AG04449 (cell line): ENCODE results near the gene CD6.

Experiments used
- CTCF ChIA-PET: fragments of 350-600 bp; formaldehyde crosslinking; extraction: SDS; loops from one replicate; lab custom pipeline; 2021; ENCODE audit warnings: antibody characterized with exemption; lab: Yijun Ruan, JAX
- POLR2A ChIA-PET: fragments of 400-600, 350-600 bp; formaldehyde crosslinking; extraction: SDS; loops from one replicate; lab custom pipeline; 2020; ENCODE audit warnings: antibody characterized with exemption, inconsistent platforms; lab: Yijun Ruan, JAX
- DNase-seq: peaks from one replicate; pipeline ENCODE4 v3.0.0-alpha.2; 2010; ENCODE audit warnings: low read depth, low spot score
- H3K4me3 ChIP-seq: 2 replicates; pipeline ENCODE4 v1.5.1; 2011; ENCODE audit warnings: low read depth, mild to moderate bottlenecking, control low read depth, low read length
- CTCF ChIP-seq: IDR thresholded peaks from one replicate; pipeline ENCODE4 v1.5.1; 2011; ENCODE audit warnings: mild to moderate bottlenecking, moderate library complexity, low read length, control low read depth, inconsistent platforms; ENCODE audit not compliant: insufficient read depth; ENCODE audit errors: missing control alignments

Gene CD6

DNA sequence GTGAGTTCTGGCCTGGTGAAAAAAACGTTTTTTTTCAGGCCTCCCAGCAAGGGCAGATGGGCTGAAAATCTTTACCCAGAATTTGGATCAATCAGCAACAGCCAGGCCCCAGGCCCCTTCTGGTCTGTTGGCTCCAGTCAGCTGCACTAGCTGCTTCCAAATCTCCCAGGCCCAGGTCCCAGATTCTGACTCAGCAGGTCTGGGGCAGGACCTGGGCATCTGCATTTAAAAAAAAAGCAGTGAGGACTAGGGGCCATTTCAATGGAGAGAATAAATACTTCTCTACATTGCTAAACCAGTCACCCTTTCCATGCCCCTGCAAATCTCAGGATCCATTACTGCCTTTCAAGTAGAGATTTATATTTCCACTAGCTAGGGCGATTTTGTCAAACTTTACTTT, 23.8 kb upstream of the CD6 start:
- no peak for DNase-seq
- POLR2A ChIA-PET, result no interaction called here
- CTCF ChIA-PET, result interaction anchor here (0.5 kb wide), 1 partner anchor 304 kb away, joined by 3 read pairs; no protein-coding TSS in a partner anchor
- H3K4me3 ChIP-seq, result no peak overlapping the region
- TF ChIP-seq CTCF, result no peak

GRCh38 chr11:60948250-60948649, 23.2 kb upstream of the CD6 start:
- no peak overlapping the region for H3K4me3 ChIP-seq
- ChIA-PET CTCF (interaction anchor here (1.2 to 2.9 kb wide), 2 partner anchors 21 to 172 kb away, joined by 3 to 11 read pairs; no protein-coding TSS in a partner anchor), POLR2A (no interaction called here)
- DNase-seq, result no peak
- no peak for TF ChIP-seq CTCF

GRCh38 chr11:60950024-60950423, 21.5 kb upstream of the CD6 start:
- ChIA-PET POLR2A (no interaction called here), CTCF (interaction anchor here (1.3 to 2.9 kb wide), 2 partner anchors 19 to 51 kb away, joined by 3 to 11 read pairs; no protein-coding TSS in a partner anchor)
- H3K4me3 ChIP-seq, result no peak overlapping the region
- DNase-seq, result no peak
- no peak for TF ChIP-seq CTCF

DNA sequence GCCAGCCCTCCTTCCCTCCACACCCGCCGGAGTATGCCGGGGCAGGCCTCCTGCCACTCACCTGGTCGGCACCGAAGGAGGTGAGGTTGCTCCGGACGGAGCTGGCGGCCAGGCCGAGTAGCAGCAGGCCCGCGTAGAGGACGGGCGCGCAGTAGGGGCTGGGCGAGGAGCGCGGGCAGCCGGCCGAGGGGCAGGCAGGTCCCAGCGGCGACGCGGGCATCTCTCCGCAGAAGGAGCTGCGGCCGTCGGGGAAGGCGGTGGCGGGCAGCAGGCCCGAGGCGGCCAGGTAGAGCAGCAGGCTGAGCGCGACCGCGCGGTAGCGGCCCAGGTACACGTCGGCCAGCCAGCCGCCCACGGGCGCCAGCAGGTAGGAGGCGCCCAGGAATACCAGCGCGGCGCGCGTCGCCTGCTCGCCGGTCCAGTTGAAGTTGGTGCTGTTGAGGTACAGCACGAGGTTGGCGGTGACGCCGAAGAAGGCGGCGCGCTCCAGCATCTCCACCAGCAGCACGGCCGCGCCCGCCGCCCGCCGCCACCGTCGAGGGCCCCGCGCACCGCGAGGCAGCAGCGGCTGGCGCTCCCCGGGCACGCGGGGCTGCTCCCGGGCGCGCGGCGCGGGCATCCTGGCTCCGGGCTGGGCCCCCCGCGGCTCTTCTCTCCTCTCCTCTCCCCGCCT, 20.4 kb upstream of the CD6 start:
- POLR2A ChIA-PET, result no interaction called here
- TF ChIP-seq CTCF, result no peak
- no peak for DNase-seq
- peak overlapping the region; percentile 48; the same call in 1 of the 2 replicates for H3K4me3 ChIP-seq
- CTCF ChIA-PET, result interaction anchor here (2.9 kb wide), 1 partner anchor 18 kb away, joined by 11 read pairs; no protein-coding TSS in a partner anchor

- CTCF ChIA-PET, result no interaction called here
- POLR2A ChIA-PET, result no interaction called here
- no peak for DNase-seq
- TF ChIP-seq CTCF, result no peak
- H3K4me3 ChIP-seq, result peak overlapping the region; percentile 48
These were observed 19.9 kb upstream of the CD6 start for GRCh38 chr11:60951606-60951903.

GRCh38 chr11:60951904-60952741, 19.4 kb upstream of the CD6 start, which contains the start of gene SLC15A3:
TSS of gene SLC15A3 (minus strand) at chr11:60952176. CDS start at chr11:60951551, 625 bp downstream.
- ChIA-PET POLR2A (no interaction called here), CTCF (no interaction called here)
- H3K4me3 ChIP-seq, result peak within 1 kb of the TSS; percentile 48
- no peak for DNase-seq
- no peak for TF ChIP-seq CTCF
